Left forelimb (tissue), 1 donor: ENCODE data around the gene ZNF260.

Experiments used
- DNase-seq: peaks from one replicate; pipeline ENCODE4 v3.0.0-alpha.2; 2018; ENCODE audit warnings: low spot score

ZNF260 gene

GRCh38 chr19:36489920-36490415 lies 38.1 kb downstream of the ZNF260 start:
- DNase-seq: no peak

GRCh38 chr19:36489118-36489919 lies 38.8 kb downstream of the ZNF260 start, which contains the start of gene ZNF566:
ZNF566 (minus strand) TSS chr19:36489561; CDS start chr19:36476557, 13,004 bp downstream.
- peak; percentile 94 for DNase-seq

GRCh38 chr19:36488846-36489117 lies 39.3 kb downstream of the ZNF260 start:
- peak; percentile 64 for DNase-seq

GRCh38 chr19:36488118-36488845 lies 39.8 kb downstream of the ZNF260 start:
- DNase-seq: no peak

GRCh38 chr19:36483653-36484052 lies 44.4 kb downstream of the ZNF260 start:
- DNase-seq: no peak

- no peak for DNase-seq
Observed at GRCh38 chr19:36482876-36483275, 45.2 kb downstream of the ZNF260 start.
